Measurements from ENCODE around the gene CYP2J2.

Gene CYP2J2

DNA sequence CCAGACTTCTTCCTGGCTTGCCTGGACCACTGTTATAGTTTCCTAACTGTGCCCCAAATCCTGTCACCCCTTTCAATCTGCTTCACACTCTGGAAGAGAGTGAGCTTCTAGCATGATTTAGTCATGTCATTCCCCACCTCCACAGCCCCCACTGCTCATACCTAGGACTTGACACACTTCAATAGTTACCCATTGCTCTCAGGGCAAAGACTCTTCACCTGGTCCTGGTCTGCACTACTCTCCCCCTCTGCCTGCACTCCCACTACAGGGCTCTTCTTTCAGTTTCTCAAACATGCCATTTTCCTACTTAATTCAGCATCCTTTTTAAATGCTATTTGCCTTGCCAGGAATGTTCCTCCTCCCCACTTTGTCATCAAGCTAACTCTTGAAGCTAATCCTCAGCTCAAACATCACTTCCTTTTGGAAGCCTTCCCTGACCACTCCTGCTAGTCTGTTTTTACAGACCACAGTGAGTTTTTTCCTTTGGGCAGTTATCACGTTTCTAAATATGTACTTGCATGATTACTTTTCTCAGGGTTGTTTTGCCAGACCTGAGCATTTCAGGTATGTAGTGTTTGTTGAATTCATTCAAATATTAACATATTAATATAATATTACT, 24.7 kb downstream of the CYP2J2 start:
- TF ChIP-seq, protein P1, sequence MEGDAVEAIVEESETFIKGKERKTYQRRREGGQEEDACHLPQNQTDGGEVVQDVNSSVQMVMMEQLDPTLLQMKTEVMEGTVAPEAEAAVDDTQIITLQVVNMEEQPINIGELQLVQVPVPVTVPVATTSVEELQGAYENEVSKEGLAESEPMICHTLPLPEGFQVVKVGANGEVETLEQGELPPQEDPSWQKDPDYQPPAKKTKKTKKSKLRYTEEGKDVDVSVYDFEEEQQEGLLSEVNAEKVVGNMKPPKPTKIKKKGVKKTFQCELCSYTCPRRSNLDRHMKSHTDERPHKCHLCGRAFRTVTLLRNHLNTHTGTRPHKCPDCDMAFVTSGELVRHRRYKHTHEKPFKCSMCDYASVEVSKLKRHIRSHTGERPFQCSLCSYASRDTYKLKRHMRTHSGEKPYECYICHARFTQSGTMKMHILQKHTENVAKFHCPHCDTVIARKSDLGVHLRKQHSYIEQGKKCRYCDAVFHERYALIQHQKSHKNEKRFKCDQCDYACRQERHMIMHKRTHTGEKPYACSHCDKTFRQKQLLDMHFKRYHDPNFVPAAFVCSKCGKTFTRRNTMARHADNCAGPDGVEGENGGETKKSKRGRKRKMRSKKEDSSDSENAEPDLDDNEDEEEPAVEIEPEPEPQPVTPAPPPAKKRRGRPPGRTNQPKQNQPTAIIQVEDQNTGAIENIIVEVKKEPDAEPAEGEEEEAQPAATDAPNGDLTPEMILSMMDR (IDR thresholded peaks at IDR 0.05; ENCODE audit: low read depth, low read length): no peak
- no peak overlapping the region for H3K4me3 ChIP-seq (ENCODE audit: low read depth, low read length)

GRCh38 chr1:59900640-59901039, 25.9 kb downstream of the CYP2J2 start:
- no peak overlapping the region for H3K4me3 ChIP-seq (ENCODE audit: low read depth, low read length)
- TF ChIP-seq, protein P1 (IDR thresholded peaks at IDR 0.05; ENCODE audit: low read depth, low read length): no peak

- H3K4me3 ChIP-seq (ENCODE audit: low read depth, low read length): no peak overlapping the region
These were observed 27.6 kb downstream of the CYP2J2 start for GRCh38 chr1:59898927-59899326.

DNA sequence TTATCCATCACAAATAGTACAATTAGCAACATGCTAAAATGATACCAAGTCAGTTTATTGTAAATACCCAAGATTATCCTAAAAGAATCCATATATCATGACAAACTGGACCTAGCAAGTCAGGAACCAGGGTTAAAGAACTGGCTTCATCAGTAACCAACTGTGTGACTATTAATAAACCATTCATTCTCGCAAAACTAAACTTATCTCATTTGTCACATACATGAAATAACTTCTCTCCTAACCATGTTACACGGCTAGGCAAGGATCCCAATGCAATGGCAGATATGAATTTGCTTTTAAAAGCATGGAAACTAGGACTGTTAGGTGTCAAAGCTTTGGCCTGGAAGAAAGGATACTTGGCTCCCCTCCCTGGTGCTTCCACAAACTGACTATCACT, 29.4 kb downstream of the CYP2J2 start:
- no peak overlapping the region for H3K4me3 ChIP-seq (ENCODE audit: low read depth, low read length)
- TF ChIP-seq, protein P1 (IDR thresholded peaks at IDR 0.05; ENCODE audit: low read depth, low read length): no peak

More at GRCh38 chr1:59898927-59899326, 27.6 kb downstream of the CYP2J2 start:
- TF ChIP-seq, protein P1 (IDR thresholded peaks at IDR 0.05; ENCODE audit: low read depth, low read length): no peak

DNA sequence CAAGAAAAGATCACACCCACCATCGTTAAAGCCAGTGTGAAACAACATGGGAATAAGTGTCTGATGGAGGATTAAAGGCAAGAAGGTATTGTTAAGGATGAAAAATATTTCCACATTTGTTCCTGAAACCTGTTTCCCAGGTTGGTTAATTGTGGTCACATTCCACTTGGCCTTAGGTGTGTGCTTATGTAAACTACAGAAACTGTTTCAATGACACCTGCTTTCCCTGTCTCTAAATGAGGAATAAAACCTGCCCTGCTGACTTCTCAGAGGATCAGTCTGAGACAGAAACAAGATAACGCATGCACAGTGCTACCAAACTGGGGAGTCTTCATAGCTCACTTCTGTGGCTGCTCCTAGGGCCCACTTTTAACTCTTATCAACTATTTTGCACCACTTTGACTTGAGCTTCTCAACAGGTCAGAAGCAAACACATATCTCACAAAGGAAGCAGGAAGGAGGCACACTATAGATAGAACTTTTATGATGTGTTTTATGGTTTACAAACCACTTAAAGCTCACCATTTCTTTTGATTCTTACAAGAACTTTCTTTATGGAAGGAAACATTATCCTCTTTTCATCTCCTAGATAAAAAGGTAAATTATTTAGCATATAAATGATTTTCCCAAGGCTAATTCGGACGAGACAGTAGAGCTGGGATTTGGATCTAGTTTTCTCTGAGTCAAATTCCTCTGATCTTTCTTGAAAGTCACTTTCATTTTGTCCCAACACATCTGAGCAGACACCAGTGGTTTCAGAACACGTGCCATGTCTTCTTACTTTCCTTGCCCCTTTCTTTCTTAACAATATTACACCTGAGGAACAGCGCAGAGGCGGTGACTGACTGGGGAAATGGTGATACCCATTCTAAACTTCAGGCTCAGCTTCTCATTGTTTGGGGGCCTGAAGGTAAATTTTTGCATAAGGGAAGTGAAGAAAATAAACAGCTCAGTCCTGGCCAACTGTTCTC, 33.4 kb downstream of the CYP2J2 start:
- TF ChIP-seq, protein P1 (IDR thresholded peaks at IDR 0.05; ENCODE audit: low read depth, low read length): no peak
- H3K4me3 ChIP-seq (ENCODE audit: low read depth, low read length): no peak overlapping the region

GRCh38 chr1:59885160-59885832, 41.3 kb downstream of the CYP2J2 start:
- H3K4me3 ChIP-seq (ENCODE audit: low read depth, low read length): no peak overlapping the region
- TF ChIP-seq, protein P1 (IDR thresholded peaks at IDR 0.05; ENCODE audit: low read depth, low read length): no peak
